NCI-H2029 treated with DMSO at 0.1 percent for 48 hours (cell line): ENCODE results near the gene SRP14.
"Not testable (repeated sequence)": the region's sequence is repeated elsewhere in the genome, so short reads cannot be mapped to it uniquely, and the experiment has no call there.

Experiments used
- DNase-seq: peaks from one replicate; lab custom pipeline; 2025; lab: John Stamatoyannopoulos, UW

SRP14 gene

DNA sequence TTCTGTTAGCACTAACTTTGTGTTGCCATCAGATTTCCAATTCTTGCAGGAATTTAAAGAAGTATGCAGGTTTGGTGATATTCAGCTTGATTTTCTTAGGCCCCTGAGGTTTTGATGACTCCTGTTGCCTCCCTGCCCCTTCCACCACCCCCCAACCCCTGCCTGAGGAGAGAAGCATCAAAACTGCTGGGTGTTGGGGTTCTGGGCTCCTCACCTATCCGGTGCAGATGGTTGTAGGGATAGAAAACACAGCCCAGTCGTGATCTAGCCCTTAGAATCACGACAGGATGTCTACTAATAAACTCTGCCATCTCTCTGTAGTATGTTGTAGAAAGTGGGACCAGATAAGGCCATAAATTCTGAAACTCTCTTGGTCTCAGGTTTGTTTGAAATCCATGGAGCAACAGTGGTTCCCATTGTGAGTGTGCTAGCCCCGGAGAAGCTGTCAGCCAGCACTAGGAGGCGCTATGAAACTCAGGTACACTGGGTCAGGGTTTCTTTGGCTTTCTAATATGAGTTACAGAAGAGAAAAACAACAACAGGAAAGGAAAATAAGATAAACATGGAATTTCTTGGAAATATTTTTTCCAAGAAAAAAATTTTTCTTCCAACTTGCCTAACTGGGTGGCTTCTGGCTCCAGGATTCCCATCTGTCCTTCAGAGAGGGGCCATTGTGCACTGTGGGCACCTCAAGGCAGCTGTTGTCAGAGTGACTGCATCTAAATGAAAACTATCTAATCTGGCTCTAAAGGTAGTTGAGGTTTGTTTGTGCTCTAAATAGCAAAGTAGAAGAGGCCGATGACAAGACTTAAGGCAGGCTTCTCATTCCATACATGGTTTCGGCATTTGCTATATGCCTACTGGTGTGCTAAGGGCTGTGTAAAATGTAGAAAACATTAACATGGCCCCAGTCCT lies 8.7 kb downstream of the SRP14 start:
- DNase-seq: no peak

DNA sequence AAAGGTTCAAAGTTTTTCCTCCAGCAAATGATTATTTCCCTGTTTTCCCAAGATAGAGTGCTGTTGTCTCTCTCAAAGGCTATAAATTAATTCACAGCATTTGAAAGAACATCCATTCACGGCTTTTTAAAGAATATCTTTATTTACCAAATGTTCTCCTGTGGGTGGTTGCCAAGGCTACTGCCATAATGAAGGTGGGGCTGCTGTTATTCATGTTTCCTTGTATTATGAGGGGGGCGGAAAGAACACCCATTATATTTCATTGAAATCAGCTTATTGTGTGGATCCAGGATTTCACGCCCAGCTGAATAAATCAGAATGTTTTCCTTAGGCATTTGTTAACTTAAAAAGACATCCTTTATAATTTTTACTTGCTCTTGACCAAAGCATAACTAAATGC lies 10.1 kb downstream of the SRP14 start:
- no peak for DNase-seq

DNA sequence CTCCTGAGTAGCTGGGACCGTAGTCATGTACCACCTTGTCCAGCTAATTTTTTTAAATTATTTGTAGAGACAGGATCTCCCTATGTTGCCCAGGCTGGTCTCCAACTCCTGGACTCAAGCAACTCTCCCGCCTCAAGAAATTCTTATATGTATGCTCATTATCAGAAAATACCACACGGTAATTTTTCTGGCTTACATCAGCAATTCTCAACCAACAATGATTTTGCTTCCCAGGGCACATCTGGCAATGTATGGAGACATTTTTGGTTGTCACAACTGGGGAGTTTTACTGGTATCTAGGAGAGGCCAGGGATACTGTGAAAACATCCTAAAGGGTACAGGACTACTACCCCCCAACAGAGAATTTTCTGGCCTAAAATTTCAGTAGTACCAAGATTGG lies 10.8 kb downstream of the SRP14 start:
- DNase-seq: no peak

DNA sequence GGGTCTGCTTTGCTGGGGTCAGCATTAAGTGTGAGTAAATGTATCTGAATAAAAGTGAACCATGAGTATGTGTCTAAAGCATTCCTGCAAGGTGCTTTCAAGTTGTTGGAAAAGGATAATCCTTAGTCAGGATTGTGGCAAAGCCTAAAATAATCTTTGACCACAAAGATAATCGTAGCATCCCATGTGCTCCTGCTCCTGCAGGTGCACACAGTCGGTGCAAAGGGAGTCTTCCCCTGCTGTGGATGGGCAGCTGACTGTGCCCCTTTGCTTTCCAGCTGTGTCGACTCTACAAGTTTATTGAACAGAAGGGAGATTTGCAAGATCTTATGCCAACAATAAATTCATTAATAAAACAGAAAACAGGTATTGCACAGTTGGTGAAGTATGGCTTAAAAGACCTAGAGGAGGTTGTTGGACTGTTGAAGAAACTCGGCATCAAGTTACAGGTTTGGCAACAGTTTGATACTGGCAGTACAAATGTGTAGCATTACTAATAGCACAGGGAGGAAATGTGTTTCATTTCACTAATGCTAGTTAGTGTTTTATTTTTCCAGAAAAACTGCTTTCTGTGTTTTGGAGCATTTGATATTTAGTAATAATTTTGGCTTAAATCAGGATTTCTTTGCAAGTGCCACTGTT lies 22.6 kb downstream of the SRP14 start:
- DNase-seq: no peak

DNA sequence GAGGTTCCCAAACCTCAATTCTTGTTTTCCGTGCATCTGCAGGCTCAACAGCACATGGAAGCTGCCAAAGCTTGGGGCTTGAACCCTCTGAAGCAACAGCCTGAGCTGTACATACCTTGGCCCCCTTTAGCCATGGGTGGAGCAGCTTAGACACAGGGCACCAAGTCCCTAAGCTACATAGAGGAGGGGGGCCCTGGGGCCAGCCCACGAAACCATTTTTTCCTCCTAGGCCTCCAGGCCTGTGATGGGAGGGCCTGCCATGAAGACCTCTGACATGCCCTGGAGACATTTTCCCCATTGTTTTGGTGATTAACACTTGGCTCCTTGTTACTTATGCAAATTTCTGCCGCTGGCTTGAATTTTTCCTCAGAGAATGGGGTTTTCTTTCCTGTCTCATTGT lies 24.6 kb downstream of the SRP14 start:
- no peak for DNase-seq

DNA sequence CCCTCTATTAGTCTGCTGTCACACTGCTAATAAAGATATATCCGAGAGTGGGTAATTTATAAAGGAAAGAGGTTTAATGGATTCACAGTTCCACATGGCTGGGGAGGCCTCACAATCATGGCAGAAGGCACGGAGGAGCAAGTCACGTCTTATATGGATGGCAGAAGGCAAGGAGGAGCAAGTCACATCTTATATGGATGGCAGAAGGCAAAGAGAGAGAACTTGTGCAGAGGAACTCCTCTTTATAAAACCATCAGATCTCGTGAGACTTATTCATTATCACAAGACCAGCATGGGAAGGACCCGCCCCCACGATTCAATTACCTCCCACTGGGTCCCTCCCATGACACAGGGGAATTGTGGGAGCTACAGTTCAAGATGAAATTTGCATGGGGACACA lies 25.6 kb downstream of the SRP14 start:
- DNase-seq: not testable (repeated sequence)

DNA sequence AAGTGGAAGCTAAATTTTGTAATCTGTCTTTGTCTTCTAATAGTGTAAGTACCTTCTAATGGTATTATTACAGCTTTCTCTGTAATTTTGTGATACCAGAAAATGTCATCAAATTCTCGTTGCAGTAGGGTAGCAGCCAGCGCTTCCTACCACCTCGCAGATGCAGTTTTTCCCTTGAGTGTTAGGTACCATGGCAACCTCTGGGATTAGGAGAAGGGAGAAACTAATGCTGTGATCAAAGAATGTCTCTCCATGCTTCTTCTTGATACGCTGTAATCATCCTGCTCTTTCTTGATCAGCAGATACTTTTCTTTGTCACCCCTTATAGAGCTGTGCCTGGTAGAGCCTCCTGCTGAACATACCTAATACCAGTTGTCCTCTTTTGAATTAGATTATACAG lies 27.7 kb downstream of the SRP14 start:
- DNase-seq: no peak

DNA sequence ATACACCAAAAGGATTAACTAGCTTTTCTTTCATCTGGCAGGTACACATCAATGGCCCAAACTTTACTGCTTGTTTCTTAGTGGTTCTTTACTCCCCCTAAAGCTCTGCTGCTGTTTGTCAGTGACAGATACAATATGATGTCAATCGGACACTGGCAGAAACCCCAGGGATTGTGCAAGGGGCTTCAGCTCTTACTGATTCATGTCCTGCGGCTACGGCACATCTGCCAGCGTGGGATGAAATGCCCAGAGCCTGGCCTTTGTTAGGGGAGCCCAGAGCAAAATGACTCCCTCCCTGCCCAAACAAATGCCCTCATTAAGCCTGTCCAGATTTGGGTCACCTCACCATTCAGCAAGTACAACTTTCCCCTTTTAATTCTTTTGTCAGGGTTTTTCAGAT lies 28.3 kb downstream of the SRP14 start:
- DNase-seq: no peak

DNA sequence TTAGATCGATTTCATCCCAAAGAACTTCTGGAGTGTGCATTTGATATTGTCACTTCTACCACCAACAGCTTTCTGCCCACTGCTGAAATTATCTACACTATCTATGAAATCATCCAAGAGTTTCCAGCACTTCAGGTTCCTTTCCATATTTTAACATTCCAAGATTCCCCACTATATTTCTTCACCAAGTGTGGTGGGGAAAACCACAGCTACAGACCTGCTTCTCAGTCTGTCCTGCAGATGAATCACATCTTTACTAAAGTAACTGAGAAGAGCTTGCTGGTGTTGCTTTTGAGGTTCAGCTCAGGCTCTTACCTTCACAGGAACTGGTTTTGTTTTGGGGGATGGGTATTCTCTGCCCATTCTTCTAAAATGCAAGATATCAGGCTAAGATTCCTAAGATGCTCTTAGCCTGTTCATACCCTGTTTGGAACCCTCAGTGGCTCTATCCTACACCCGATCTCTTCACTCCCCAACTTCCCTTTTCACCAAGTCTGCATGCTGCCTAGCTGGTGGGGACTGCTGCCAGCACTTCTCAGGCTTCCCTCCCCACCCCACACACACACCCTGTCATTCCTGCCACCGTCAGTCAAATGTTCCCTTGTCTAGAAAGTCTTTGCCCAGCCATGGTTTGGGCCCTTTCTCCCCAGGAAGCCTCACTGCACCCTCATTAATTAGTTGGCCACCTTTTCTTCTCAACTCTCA lies 30.8 kb downstream of the SRP14 start:
- no peak for DNase-seq

DNA sequence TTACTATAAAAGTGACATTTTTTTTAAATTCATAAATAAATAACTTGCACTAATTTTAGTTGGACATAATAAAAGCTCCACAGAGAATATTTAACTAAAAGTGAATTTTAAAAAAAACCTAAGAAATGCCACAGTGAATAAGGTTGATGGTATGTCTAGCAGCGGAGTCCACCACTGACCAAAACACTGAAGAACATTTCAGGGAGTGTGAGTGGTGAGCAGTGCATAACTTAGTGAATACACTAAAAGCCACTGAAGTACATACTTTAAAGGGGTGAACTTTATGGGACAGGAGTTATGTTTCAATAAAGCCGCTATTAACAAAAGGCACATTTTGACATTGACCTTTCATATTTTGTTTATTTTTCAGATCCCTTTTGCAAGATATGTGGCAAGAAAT lies 32.3 kb downstream of the SRP14 start:
- DNase-seq: no peak

DNA sequence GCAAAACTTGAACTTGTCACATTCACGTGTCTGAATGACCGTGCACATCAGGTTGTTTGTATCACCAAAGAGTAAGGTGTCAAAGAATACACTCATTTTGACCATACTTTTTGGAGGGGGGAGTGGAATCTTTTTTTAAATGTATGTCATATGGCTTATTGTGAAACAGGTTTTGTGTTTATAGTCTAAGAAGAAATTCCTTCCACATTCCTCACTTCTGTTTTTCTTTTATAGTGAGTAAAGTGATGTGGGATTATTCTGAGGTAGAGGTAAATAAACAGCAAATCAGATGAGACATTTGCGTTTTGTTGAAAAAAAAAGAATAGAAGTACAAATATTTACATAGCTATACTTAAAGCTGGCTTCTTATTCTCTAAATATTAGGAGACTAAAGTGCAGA lies 33.0 kb downstream of the SRP14 start:
- DNase-seq: no peak

DNA sequence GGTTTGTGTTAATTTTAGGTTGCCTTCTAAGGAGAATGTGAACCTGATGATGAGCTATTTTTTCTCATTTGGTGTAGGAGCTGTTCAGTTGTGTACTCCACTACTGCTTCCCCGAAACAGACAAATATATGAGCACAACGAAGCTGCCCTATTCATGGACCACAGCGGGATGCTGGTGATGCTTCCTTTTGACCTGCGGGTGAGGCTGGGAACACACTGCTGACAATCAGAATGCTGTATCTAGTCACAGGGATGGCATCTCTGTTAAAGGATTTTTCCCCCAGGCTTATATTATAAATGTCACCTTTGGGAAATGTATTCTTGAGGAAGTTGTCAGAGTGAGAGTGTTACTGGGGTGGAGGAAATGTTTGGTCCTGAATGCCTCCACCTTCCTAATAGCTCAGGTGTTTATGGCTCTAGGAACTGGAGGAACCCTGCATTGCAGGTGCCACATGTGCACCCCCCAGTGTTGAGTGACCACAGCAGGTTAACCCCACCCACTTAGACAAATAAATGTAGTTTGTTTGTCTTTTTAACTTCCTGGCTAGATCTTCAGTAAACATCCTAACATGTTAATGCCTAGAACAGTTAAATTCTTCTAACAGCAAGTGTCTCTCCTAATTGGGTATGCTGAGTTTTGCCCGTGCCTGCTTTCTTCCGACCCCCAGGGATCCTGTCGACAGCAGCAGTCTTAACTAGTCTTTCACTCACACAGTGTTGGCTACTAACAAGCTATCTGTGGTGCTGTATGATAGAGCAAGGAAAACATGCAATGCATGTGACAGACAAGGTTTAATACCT lies 35.7 kb downstream of the SRP14 start:
- no peak for DNase-seq

DNA sequence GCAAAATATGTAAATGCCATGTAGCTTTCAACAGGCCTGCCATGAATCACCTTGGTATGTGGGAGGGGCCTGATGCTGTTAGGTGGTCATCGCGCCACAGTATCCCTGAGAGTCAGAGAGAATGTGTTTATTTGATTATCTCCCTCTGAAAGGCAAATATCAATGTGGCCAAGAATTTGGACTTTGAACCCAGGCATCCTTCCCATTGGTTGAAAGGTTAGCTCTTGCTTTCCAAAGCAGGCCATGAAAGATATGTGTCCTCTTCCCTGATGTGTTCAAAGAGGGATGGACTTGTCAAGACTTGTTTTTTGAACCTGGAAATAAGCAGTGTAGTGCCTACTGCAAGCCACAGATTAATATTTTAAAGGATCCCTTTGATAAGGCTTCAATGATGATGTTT lies 36.7 kb downstream of the SRP14 start:
- DNase-seq: no peak

DNA sequence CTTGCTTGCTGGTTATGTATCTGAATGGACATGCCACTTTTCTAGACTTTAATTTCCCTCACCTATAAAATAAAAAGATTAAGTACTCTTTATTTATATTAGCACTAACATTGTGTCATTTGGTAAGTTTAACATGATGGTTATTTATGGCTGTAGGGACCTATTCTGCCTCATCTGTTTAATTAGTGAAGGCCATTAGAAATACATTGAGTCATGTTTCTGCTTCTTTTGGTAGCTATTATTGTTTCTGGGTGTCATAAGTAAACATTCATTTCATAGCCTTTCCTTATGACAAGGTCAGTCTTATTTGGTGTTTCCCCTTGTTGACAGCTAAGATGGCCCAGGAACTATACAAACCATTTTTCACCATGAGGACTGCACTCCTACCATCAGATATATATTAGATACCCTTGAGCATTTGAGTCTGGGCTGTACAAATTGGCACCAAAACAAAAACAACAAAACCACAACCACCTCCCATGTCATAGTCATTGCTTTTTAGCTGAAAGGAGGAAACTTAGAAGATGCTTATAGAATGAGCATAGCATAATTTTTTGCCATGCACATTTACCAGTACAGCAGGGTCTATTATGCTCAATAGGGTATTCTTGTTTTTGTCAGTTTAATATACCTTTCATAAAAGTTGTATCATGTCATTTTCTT lies 39.3 kb downstream of the SRP14 start:
- no peak for DNase-seq

DNA sequence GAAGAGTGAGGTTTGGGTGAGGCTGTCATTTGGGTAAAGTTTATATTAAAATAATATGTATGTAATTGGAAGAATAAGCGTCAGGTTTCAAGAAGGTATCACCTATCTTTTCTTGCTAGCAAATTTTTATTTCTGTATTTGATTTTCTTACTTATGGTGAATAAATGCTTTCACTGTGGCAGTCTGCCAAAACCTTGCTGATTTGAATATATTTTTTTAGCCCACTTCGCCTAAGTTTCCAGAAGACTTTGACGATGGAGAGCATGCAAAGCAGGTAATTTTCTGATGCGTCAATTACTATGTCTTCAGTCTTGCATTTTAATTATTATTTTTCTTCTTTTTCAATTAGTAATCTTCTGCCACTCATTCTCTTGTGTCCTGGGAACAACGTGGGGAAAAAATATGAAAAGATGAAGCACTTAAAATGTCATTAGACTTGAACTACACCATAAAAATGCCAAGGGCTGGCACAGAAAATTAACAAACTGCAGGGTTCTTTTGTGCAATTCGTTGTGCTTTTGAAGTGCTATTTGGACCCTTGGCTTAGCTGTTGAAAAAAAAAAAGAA lies 40.4 kb downstream of the SRP14 start:
- DNase-seq: no peak

DNA sequence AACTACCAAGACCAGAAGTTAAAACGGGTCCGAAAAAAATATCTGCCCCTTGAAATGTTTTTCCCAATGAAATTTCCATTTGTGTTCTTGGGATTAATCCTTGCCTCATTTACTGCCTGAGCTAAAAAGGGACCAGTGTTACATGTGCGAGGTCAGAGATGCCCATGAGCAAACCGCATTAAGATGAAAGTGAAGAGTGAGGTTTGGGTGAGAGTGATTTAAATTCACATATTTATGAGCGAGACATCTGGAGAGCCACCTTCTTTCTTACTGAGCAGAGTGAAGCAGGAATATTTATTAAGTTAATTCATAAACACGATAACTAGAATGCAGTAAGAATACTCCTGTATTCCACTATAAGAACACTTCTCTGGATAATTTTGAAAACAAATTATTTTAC lies 41.3 kb downstream of the SRP14 start:
- DNase-seq: no peak

DNA sequence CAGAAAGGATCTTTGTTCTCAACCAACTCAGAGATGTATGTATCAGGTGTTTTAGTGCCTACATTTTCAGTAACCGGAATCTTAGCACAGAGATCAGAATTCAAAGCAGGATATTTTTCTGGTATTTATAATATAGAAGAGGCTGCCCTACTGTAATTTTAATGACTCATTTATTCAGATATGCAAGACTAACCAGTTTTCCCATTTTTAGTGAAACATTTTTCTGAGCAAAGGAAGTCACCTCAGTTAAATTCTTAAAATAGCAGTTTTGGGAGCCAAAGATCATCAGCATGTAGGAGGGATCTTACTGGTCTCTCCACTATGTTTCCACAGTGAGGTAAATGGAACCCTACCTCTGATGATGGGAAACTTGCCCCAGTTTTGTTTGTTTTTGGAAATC lies 42.0 kb downstream of the SRP14 start:
- DNase-seq: no peak

DNA sequence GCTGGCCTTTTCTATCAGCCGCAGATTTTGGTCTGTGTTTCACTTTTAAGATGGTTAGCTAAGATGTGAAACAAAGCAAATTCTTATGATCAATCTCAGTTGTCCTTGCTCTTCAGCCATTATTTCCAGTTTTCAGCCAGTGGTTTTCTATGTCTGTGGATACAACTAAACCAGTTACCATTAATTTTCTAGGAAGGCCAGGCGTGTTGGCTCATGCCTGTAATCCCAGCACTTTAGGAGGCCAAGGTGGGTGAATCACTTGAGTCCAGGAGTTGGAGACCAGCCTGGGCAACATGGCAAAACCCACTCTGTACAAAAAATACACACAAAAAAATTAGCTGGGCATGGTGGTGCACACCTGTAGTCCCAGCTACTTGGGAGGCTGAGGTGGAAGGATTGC lies 42.8 kb downstream of the SRP14 start:
- DNase-seq: not testable (repeated sequence)

DNA sequence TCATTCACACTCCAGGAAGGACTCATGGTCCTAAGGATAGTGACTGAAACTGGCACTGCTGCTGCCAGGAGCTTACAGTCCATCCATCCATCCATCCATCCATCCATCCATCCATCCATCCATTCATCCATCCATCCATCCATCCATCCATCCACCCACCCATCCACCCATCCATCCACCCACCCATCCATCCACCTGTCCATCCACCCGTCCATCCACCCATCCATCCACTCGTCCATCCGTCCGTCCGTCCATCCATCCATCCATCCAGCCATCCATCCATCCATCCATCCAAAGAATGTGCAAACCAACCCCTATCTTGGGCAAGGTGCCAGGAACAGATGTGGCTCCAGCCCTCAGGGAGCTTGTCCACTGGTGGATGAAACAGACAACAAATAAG lies 46.0 kb downstream of the SRP14 start:
- DNase-seq: not testable (repeated sequence)

DNA sequence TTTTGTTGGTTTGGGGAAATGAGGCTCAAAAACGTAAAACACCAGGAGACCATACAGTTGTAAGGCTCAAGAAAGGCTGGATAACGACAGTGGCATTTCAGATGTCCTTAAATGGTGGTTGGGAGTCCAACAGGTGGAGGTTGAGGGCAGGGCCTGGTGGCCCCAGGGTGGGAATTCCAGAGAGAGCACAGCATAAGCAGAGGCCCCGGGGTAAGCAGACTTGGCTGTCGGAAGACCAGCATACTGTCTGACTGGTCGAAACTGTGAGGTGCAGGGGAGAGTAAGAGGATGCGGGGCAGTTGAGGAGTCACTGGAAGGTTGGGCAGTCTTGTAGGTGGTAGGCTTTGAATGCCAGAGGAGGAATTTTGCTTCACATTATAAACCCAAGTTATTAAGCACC lies 48.3 kb downstream of the SRP14 start:
- no peak for DNase-seq

DNA sequence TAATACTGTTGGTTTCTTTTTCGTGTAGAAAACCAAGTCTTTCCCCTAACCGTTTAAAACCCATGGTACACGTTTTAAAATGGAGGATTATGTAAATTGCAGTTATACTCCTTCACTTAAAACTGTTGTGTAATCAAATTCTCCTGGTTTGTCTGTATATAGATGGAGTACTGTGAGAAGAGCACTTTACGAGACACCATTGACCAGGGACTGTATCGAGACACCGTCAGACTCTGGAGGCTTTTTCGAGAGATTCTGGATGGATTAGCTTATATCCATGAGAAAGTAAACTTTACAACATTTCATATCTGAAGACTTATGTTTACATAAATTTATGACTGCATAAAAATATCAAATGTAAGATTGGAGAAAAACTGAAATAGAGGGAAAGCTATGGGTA lies 51.2 kb downstream of the SRP14 start:
- no peak for DNase-seq
